Hypothalamus (tissue), 51 donors: ENCODE results near the gene GCH1.
"Not testable (repeated sequence)": the region's sequence is repeated elsewhere in the genome, so short reads cannot be mapped to it uniquely, and the experiment has no call there.

Experiments
- DNase-seq, 51 donors: peaks; one replicate each; lab custom pipeline; 2025; lab: John Stamatoyannopoulos, UW

The GCH1 gene

GRCh38 chr14:54804538-54805041 is 98.0 kb downstream of the GCH1 start:
- DNase-seq, result no peak

- DNase-seq, result no peak
These were observed 98.6 kb downstream of the GCH1 start for GRCh38 chr14:54803926-54804537.

- no peak for DNase-seq
These were observed 99.2 kb downstream of the GCH1 start for GRCh38 chr14:54803396-54803795.

GRCh38 chr14:54801482-54801881 is 101.1 kb downstream of the GCH1 start:
- DNase-seq, result not testable (repeated sequence)

GRCh38 chr14:54798465-54799124 is 104.0 kb downstream of the GCH1 start:
- DNase-seq, result no peak

GRCh38 chr14:54797986-54798385 is 104.6 kb downstream of the GCH1 start:
- no peak for DNase-seq

- no peak for DNase-seq
These were observed 105.1 kb downstream of the GCH1 start for GRCh38 chr14:54797556-54797955.

GRCh38 chr14:54796961-54797360 is 105.7 kb downstream of the GCH1 start:
- DNase-seq, result no peak

GRCh38 chr14:54794796-54795195 is 107.8 kb downstream of the GCH1 start:
- DNase-seq, result no peak

GRCh38 chr14:54794159-54794558 is 108.5 kb downstream of the GCH1 start:
- DNase-seq, result no peak

- no peak for DNase-seq
These were observed 110.3 kb downstream of the GCH1 start for GRCh38 chr14:54792288-54792687.
